Neutrophil (primary cell): ENCODE results near the gene AMOTL1.

ENCODE experiments used
- H3K27ac ChIP-seq: fragments of 200-600 bp; sonication (generic); 2 replicates; pipeline ENCODE4 v1.5.1; 2016; ENCODE audit warnings: mild to moderate bottlenecking, moderate library complexity
- H3K27me3 ChIP-seq: fragments of 200-600 bp; sonication (generic); 2 replicates; pipeline ENCODE4 v1.6.0; 2016; ENCODE audit warnings: mild to moderate bottlenecking
- H3K36me3 ChIP-seq: fragments of 200-600 bp; sonication (generic); 2 replicates; pipeline ENCODE4 v1.5.1; 2017
- H3K4me1 ChIP-seq, 2 experiments: fragments of 200-600 bp in 1 of 2; sonication (generic) in 1 of 2; 1 replicate in 1 of 2; 2 replicates in 1 of 2; pipeline versions ENCODE4 v1.5.1 to v1.6.1; 2013 to 2016; ENCODE audit warnings: low read depth in 1 of 2, low read length in 1 of 2, mild to moderate bottlenecking in 1 of 2, moderate library complexity in 1 of 2; ENCODE audit not compliant: control insufficient read depth in 1 of 2, insufficient read depth in 1 of 2
- H3K4me3 ChIP-seq, 2 experiments: fragments of 200-600 bp in 1 of 2; sonication (generic) in 1 of 2; 1 replicate in 1 of 2; 2 replicates in 1 of 2; pipeline ENCODE4 v1.5.1; 2013 to 2016; ENCODE audit warnings: low read depth in 1 of 2, low read length in 1 of 2, mild to moderate bottlenecking in 1 of 2, moderate library complexity in 1 of 2
- H3K9me3 ChIP-seq: fragments of 200-600 bp; sonication (generic); 2 replicates; pipeline ENCODE4 v1.5.1; 2016
- CTCF ChIP-seq: fragments of 200-600 bp; sonication (generic); IDR thresholded peaks from 2 replicates; pipeline ENCODE4 v1.5.1; 2016; ENCODE audit warnings: antibody characterized with exemption

AMOTL1 gene

GRCh38 chr11:94770563-94771120 lies 2.5 kb downstream of the AMOTL1 start:
- no peaks in the 10 kb centered on the region for H3K9me3 ChIP-seq
- no peak overlapping the region for H3K4me3 ChIP-seq
- no peaks in the 10 kb centered on the region for H3K36me3 ChIP-seq
- H3K4me1 ChIP-seq: peaks cover 24 to 31% of the 10 kb centered on the region in 2 experiments
- peaks cover 51% of the 10 kb centered on the region for H3K27me3 ChIP-seq
- no peak for TF ChIP-seq CTCF
- H3K27ac ChIP-seq: no peak overlapping the region

DNA sequence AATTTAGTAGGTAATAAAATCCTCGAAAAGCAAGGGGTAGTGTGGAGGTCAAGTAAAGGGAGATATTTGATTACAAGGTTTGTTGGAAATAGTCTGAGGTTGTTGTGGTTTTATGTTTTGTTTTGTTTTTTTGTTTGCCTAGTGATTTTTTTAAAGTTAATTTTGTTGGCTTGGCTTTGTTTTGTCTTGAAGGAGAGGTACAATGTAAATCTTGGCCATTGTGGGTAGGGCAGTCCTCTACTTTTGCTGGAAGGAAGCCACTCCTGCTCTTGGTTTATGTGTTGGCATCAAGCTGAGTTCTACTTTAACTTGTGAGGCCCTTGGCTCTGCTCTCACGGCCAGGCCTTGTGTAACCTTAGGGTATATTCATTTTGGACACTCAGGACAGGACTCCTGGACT lies 3.2 kb downstream of the AMOTL1 start:
- Histone ChIP-seq H3K4me3 (no peak overlapping the region), H3K4me1 (peaks cover 24 to 31% of the 10 kb centered on the region in 2 experiments), H3K36me3 (no peaks in the 10 kb centered on the region), H3K27me3 (peaks cover 44% of the 10 kb centered on the region), H3K9me3 (no peaks in the 10 kb centered on the region), H3K27ac (no peak overlapping the region)
- no peak for TF ChIP-seq CTCF

DNA sequence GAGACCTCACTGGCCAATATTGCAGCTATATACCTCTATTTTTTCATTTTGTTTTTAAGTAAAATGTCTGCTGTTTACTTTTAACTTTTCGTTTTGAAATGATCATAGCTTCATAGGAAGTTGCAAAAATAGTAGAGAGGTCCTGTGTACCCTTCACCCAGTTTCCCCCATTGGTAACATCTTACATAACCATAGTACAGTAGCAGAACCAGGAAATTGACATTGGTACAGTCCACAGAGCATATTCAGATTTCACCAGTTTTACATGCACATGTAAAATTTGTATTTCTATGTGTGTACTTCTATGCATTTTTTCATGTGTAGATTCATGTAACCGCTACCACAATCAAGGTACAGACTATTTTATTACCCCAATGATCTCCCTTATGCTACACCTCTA lies 3.8 kb downstream of the AMOTL1 start:
- Histone ChIP-seq H3K9me3 (no peaks in the 10 kb centered on the region), H3K36me3 (no peaks in the 10 kb centered on the region), H3K27me3 (peaks cover 38% of the 10 kb centered on the region), H3K27ac (no peak overlapping the region), H3K4me1 (peaks cover 24 to 31% of the 10 kb centered on the region in 2 experiments), H3K4me3 (no peak overlapping the region)
- no peak for TF ChIP-seq CTCF

DNA sequence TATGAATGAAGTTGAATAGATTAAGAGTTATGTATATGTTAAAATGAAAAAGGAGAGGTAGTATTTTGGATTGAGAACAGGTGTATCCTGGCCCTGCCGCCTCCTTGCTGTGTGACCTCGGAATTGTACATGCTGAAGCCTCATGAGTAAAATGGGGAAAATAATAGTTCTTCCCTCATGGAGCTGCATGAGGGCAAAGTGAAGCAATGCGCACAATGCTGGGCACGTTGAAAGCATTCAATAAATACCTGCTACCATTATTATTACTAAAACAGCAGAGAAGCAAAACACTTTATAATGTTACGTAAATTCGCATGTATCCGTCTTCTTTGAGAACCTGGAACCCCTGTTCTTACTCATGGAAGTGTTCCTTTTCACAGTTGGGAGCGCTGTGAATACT lies 5.7 kb downstream of the AMOTL1 start:
- Histone ChIP-seq H3K27me3 (peaks cover 19% of the 10 kb centered on the region), H3K36me3 (no peaks in the 10 kb centered on the region), H3K9me3 (no peaks in the 10 kb centered on the region), H3K4me3 (no peak overlapping the region), H3K27ac (no peak overlapping the region), H3K4me1 (peaks cover 17 to 21% of the 10 kb centered on the region in 2 experiments)
- no peak for TF ChIP-seq CTCF

DNA sequence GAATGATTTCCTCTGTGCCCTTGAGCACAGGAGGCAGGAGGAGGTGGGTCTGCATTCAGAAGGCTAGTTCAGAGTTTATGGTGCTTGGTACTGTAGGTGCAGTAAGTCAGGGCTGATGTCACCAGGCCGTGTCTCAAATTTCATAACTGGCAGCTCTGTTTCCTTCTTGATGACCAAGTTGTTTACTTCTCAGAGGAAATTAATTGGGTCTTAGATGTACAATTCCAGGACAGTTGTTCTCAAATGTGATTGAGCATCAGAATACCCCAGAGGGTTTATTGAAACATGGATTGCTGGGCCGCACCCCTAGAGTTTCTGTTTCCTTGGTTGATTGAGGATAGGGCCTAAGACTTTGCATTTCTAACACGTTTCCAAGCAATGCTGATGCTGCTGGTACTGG lies 6.2 kb downstream of the AMOTL1 start:
- H3K9me3 ChIP-seq: no peaks in the 10 kb centered on the region
- no peaks in the 10 kb centered on the region for H3K36me3 ChIP-seq
- no peak overlapping the region for H3K4me3 ChIP-seq
- H3K4me1 ChIP-seq: peaks cover 12 to 16% of the 10 kb centered on the region in 2 experiments
- TF ChIP-seq CTCF: no peak
- no peak overlapping the region for H3K27ac ChIP-seq
- peaks cover 14% of the 10 kb centered on the region for H3K27me3 ChIP-seq
